Mesenchymal stem cell (in vitro differentiated cells and primary cell): Measurements from ENCODE around the gene CUX1.
"Not testable (repeated sequence)": the region's sequence is repeated elsewhere in the genome, so short reads cannot be mapped to it uniquely, and the experiment has no call there.

ENCODE experiments used
- DNase-seq: peaks from one replicate; pipeline ENCODE4 v3.0.0-alpha.2; 2013
- H2AFZ ChIP-seq: one replicate; pipeline ENCODE4 v1.6.1; 2013; ENCODE audit warnings: low read depth, mild to moderate bottlenecking, control low read depth, inconsistent platforms, low read length, moderate library complexity
- H2AK5ac ChIP-seq: 2 replicates; pipeline ENCODE4 v1.6.1; 2013; ENCODE audit warnings: low read length, moderate library complexity, mild to moderate bottlenecking, inconsistent platforms; ENCODE audit not compliant: severe bottlenecking
- H2BK120ac ChIP-seq: one replicate; pipeline ENCODE4 v1.6.1; 2013; ENCODE audit warnings: low read depth, mild to moderate bottlenecking, inconsistent platforms, low read length, moderate library complexity
- H2BK12ac ChIP-seq, 2 experiments: one replicate each; pipeline ENCODE4 v1.6.1; 2013; ENCODE audit warnings: inconsistent platforms in 2 of 2, low read length in 2 of 2, mild to moderate bottlenecking in 2 of 2, moderate library complexity in 2 of 2, control low read depth in 1 of 2
- H2BK15ac ChIP-seq: one replicate; pipeline ENCODE4 v1.6.1; 2013; ENCODE audit warnings: mild to moderate bottlenecking, low read depth, inconsistent platforms; ENCODE audit not compliant: poor library complexity, severe bottlenecking
- H2BK5ac ChIP-seq: 2 replicates; pipeline ENCODE4 v1.6.1; 2013; ENCODE audit warnings: low read depth, mild to moderate bottlenecking, low read length, control low read depth, inconsistent platforms; ENCODE audit not compliant: poor library complexity, severe bottlenecking
- H3K14ac ChIP-seq, 2 experiments: one replicate each; pipeline ENCODE4 v1.6.1; 2013; ENCODE audit warnings: inconsistent platforms in 2 of 2, low read length in 2 of 2, control low read depth in 1 of 2, mild to moderate bottlenecking in 1 of 2, moderate library complexity in 1 of 2
- H3K18ac ChIP-seq, 2 experiments: one replicate each; pipeline ENCODE4 v1.6.1; 2013; ENCODE audit warnings: inconsistent platforms in 2 of 2, low read length in 2 of 2, control low read depth in 1 of 2, low read depth in 1 of 2, mild to moderate bottlenecking in 1 of 2
- H3K23ac ChIP-seq, 2 experiments: one replicate each; pipeline ENCODE4 v1.6.1; 2013; ENCODE audit warnings: inconsistent platforms in 2 of 2, low read length in 2 of 2, mild to moderate bottlenecking in 2 of 2, moderate library complexity in 2 of 2, control low read depth in 1 of 2
- H3K27ac ChIP-seq: 2 replicates; pipeline ENCODE4 v1.5.1; 2013; ENCODE audit warnings: mild to moderate bottlenecking, moderate library complexity, low read length, control low read depth, inconsistent platforms; ENCODE audit not compliant: poor library complexity, severe bottlenecking
- H3K27me3 ChIP-seq, 2 experiments: 2 replicates each; pipeline versions ENCODE4 v1.6.1 to v1.7.0; 2013; ENCODE audit warnings: low read length in 2 of 2, mild to moderate bottlenecking in 2 of 2, moderate library complexity in 2 of 2, control low read depth in 1 of 2, inconsistent platforms in 1 of 2; ENCODE audit not compliant: control insufficient read depth in 1 of 2, insufficient read depth in 1 of 2
- H3K36me3 ChIP-seq, 2 experiments: 2 replicates each; pipeline versions ENCODE4 v1.6.1 to v1.7.0; 2013; ENCODE audit warnings: low read length in 2 of 2, control low read depth in 1 of 2, inconsistent platforms in 1 of 2, low read depth in 1 of 2, mild to moderate bottlenecking in 1 of 2; ENCODE audit not compliant: insufficient read depth in 2 of 2, control insufficient read depth in 1 of 2
- H3K4ac ChIP-seq, 2 experiments: one replicate each; pipeline ENCODE4 v1.6.1; 2013; ENCODE audit warnings: inconsistent platforms in 2 of 2, low read length in 2 of 2, mild to moderate bottlenecking in 2 of 2, moderate library complexity in 2 of 2, control low read depth in 1 of 2, low read depth in 1 of 2
- H3K4me1 ChIP-seq: 2 replicates; pipeline ENCODE4 v1.6.1; 2013; ENCODE audit warnings: low read depth, low read length, control low read depth; ENCODE audit not compliant: control insufficient read depth, insufficient read depth
- H3K4me2 ChIP-seq: 2 replicates; pipeline ENCODE4 v1.6.1; 2013; ENCODE audit warnings: low read length, mild to moderate bottlenecking, inconsistent platforms; ENCODE audit not compliant: poor library complexity, severe bottlenecking
- H3K4me3 ChIP-seq, 2 experiments: 2 replicates each; pipeline versions ENCODE4 v1.5.1 to v1.7.0; 2013; ENCODE audit warnings: low read length in 2 of 2, mild to moderate bottlenecking in 2 of 2, control low read depth in 1 of 2, low read depth in 1 of 2; ENCODE audit not compliant: insufficient read depth in 1 of 2
- H3K79me1 ChIP-seq: replicated peaks from 2 replicates; pipeline ENCODE4 v1.6.1; 2013; ENCODE audit warnings: mild to moderate bottlenecking, control low read depth, low read length, inconsistent platforms; ENCODE audit not compliant: poor library complexity, severe bottlenecking
- H3K9ac ChIP-seq: 2 replicates; pipeline ENCODE4 v1.7.0; 2013; ENCODE audit warnings: mild to moderate bottlenecking, low read length, moderate library complexity
- H3K9me3 ChIP-seq: 2 replicates; pipeline ENCODE4 v1.7.0; 2013; ENCODE audit warnings: mild to moderate bottlenecking, low read length; ENCODE audit not compliant: control insufficient read depth
- H4K8ac ChIP-seq: one replicate; pipeline ENCODE4 v1.6.1; 2013; ENCODE audit warnings: inconsistent platforms, mild to moderate bottlenecking, low read length, moderate library complexity
- H4K91ac ChIP-seq: one replicate; pipeline ENCODE4 v1.6.1; 2013; ENCODE audit warnings: mild to moderate bottlenecking, low read length, inconsistent platforms
- WGBS: methylation state at CpG from one replicate; pipeline ENCODE4 v1.1.7; 2013; ENCODE audit warnings: mixed read lengths; 5-methylcytosine and 5-hydroxymethylcytosine counted together

Gene CUX1

GRCh38 chr7:101885597-101885955 lies 68.2 kb downstream of the CUX1 start:
- no peak overlapping the region for H3K18ac ChIP-seq
- H3K79me1 ChIP-seq = peaks cover 47% of the 10 kb centered on the region
- H2BK5ac ChIP-seq = no peak overlapping the region
- no peak overlapping the region for H2BK120ac ChIP-seq
- H2AK5ac ChIP-seq = no peak overlapping the region
- WGBS = 93% methylated on average over 12 of the region's 12 CpGs
- H2BK15ac ChIP-seq = no peak overlapping the region
- H3K23ac ChIP-seq = no peak overlapping the region
- H3K9me3 ChIP-seq = no peaks in the 10 kb centered on the region
- H3K27me3 ChIP-seq = no peaks in the 10 kb centered on the region
- H3K14ac ChIP-seq = no peak overlapping the region
- no peak overlapping the region for H3K27ac ChIP-seq
- H3K4me3 ChIP-seq = no peak overlapping the region
- no peak overlapping the region for H3K4me2 ChIP-seq
- H2BK12ac ChIP-seq = peak overlapping the region in 1 of 2 experiments; percentile 22
- H3K4ac ChIP-seq = no peak overlapping the region
- H4K91ac ChIP-seq = no peak overlapping the region
- peaks cover 0 to 4% of the 10 kb centered on the region in 2 experiments for H3K36me3 ChIP-seq
- peaks cover 28% of the 10 kb centered on the region for H3K4me1 ChIP-seq
- no peak for DNase-seq
- H2AFZ ChIP-seq = no peak overlapping the region
- no peak overlapping the region for H4K8ac ChIP-seq
- H3K9ac ChIP-seq = no peak overlapping the region

- DNase-seq = not testable (repeated sequence)
These were observed 69.9 kb downstream of the CUX1 start for GRCh38 chr7:101887352-101887751.

GRCh38 chr7:101888564-101888963 lies 71.1 kb downstream of the CUX1 start:
- H2BK12ac ChIP-seq, H3K36me3 ChIP-seq, H3K27ac ChIP-seq, H3K27me3 ChIP-seq, H4K91ac ChIP-seq, H3K4me2 ChIP-seq, H3K9ac ChIP-seq, H4K8ac ChIP-seq, H2AK5ac ChIP-seq, H2BK120ac ChIP-seq, H2BK5ac ChIP-seq, H2AFZ ChIP-seq, H3K14ac ChIP-seq, H3K23ac ChIP-seq, H3K4me3 ChIP-seq, DNase-seq, H3K4ac ChIP-seq, H3K18ac ChIP-seq, H3K9me3 ChIP-seq, H2BK15ac ChIP-seq: not testable (repeated sequence)
- Histone ChIP-seq H3K4me1 (peaks cover 16% of the 10 kb centered on the region), H3K79me1 (peaks cover 54% of the 10 kb centered on the region)
- 97% methylated on average over 3 of the region's 3 CpGs for WGBS

More at GRCh38 chr7:101887352-101887751, 69.9 kb downstream of the CUX1 start:
- H2BK12ac ChIP-seq, H2AK5ac ChIP-seq, H4K8ac ChIP-seq, H2BK5ac ChIP-seq, H3K4me2 ChIP-seq, H3K23ac ChIP-seq, H3K27ac ChIP-seq, H3K14ac ChIP-seq, H3K9ac ChIP-seq, H2AFZ ChIP-seq, H3K4me3 ChIP-seq, H3K9me3 ChIP-seq, H3K27me3 ChIP-seq, H4K91ac ChIP-seq, H3K18ac ChIP-seq, H3K4ac ChIP-seq, H3K36me3 ChIP-seq, H2BK15ac ChIP-seq, H2BK120ac ChIP-seq: not testable (repeated sequence)
- Histone ChIP-seq H3K4me1 (peaks cover 18% of the 10 kb centered on the region), H3K79me1 (peaks cover 51% of the 10 kb centered on the region)
- WGBS = 99% methylated on average over 4 of the region's 4 CpGs

GRCh38 chr7:101890749-101891523 lies 73.5 kb downstream of the CUX1 start:
- Histone ChIP-seq H2AK5ac (no peak overlapping the region), H2BK12ac (no peak overlapping the region), H3K18ac (no peak overlapping the region), H3K4ac (no peak overlapping the region), H3K4me3 (no peak overlapping the region), H3K4me1 (peaks cover 12% of the 10 kb centered on the region), H3K9me3 (no peaks in the 10 kb centered on the region), H3K9ac (no peak overlapping the region), H3K4me2 (no peak overlapping the region), H3K27ac (no peak overlapping the region), H3K27me3 (no peaks in the 10 kb centered on the region), H2AFZ (no peak overlapping the region), H3K14ac (no peak overlapping the region), H2BK120ac (no peak overlapping the region), H2BK15ac (no peak overlapping the region), H3K23ac (no peak overlapping the region), H3K79me1 (peaks cover 50% of the 10 kb centered on the region), H4K91ac (no peak overlapping the region), H2BK5ac (no peak overlapping the region), H3K36me3 (peaks cover 0 to 4% of the 10 kb centered on the region in 2 experiments), H4K8ac (no peak overlapping the region)
- 95% methylated on average over 6 of the region's 7 CpGs for WGBS
- no peak for DNase-seq
